Globus pallidus (tissue), 1 donor: ENCODE measurements around the gene NEDD4L.
A peak's percentile ranks its signal among the peaks of the same experiment; 100 is the strongest.
"Not testable (repeated sequence)": the region's sequence is repeated elsewhere in the genome, so short reads cannot be mapped to it uniquely, and the experiment has no call there.

Experiments
- DNase-seq: peaks from one replicate; pipeline ENCODE4 v3.0.0-alpha.2; 2015; ENCODE audit warnings: low spot score

The NEDD4L gene

DNA sequence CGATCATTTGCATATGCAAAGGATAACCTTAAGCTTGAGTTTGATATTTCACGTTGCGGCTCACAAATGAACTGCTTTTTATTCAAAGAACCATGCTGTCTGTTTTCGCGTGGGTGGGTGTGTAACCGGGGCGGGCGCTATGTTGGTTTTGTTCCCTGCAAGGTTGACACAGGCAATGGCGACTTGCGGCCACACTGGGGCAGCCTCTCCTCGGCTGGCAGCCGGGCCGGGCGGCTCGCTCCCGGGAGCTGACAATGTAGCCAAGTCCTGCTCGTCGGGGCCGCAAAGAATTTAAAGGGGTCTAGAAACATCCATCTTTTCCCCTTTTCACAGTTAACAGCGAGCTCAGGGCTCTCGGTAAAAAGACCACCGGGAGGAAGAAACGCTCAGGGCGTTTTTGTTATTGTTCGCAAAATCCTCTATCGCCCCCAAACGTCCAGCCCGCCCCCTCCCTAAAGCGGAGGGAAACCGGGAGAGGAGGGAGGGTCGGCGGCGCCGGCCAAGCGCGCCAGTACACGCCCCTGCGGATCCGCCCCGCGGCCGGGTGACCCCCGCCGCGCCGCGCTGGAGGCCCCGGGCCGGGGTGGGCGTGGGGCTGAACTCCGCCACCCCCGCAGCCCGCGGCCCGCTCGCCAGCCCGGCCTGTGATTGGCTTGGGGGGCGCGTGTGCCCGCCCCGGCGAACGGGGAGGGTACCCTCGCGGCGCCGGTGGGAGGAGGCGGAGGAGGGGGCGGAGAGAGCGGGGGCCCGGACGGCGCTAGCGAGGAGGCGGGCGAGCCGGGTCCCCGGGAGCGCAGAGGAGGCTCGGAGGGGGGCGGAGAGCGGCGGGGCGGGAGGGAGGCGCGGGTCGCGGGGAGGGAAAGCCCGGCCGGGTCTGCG lies at the start of gene NEDD4L:
Gene NEDD4L, plus strand, starts transcription at position 736 of the 879 bp plus-strand sequence. CDS start 435 bp downstream, outside the sequence.
- peak; percentile 81 for DNase-seq

DNA sequence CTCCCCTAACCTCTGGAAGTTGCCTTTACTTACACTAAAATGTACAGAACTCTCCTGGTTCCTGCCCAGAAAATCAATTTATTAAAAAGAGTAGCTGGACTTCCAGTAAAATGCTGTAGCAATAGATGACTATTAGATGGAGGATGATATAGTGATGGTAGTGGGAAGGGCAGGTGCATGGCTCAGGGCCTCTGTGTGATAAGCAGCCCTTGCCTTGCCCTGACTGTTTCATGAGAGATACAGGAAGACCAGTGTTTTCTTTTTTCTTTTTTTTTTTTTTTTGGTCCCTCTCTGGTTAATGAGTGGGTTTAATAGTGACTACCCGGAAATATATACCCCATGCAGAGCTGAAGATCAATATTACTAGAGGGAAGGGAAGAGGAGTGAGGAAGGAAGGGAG lies 48.7 kb upstream of the NEDD4L start:
- DNase-seq: no peak

DNA sequence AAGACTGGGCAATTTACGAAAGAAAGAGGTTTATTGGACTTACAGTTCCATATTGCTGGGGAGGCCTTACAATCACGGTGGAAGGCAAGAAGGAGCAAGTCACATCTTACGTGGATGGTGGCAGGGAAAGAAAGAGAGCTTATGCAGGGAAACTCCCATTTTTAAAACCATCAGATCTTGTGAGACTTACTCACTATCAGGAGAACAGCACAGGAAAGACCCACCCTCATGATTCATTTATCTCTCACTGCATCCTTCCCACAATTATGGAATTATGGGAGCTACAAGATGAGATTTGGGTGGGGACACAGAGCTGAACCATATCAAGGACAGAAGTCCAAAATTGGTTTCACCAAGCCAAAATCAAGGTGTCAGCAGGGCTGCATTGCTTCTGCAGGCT lies 47.1 kb upstream of the NEDD4L start:
- DNase-seq: not testable (repeated sequence)

DNA sequence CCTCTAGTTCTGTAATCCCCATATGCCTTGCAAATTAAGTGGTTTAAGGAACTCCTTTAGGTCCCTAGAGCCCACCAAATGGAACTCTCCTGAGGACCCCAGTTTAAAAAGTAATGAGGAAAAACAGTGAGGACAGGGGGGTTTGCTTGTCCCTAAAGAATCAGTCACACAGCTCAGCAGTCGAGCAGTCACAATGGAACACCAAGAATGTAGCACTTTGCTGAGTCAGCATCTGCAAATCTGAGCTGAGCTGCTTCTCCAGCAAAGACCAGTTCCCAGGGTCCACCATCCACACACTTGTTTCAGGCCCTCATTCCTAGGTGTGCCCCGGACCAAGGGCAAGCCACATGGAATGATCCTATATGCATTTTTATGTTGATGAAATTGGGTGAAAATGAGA lies 46.2 kb upstream of the NEDD4L start:
- DNase-seq: no peak

DNA sequence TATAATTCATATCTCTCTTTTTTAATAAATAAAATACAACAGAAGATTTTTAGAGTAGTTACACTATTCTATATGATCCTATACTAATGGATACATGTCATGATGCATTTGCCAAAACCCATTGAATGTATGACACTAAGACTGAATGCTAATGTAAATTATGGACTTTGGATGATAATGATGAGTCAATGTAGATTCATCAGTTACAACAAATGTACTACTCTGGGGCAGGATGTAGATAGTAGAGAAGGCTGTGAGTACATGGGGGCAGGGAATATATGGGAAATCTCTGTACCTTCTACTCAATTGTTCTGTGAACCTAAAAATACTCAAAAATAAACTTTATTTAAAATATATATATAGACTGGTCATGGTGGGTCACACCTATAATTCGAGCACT lies 45.6 kb upstream of the NEDD4L start:
- no peak for DNase-seq

DNA sequence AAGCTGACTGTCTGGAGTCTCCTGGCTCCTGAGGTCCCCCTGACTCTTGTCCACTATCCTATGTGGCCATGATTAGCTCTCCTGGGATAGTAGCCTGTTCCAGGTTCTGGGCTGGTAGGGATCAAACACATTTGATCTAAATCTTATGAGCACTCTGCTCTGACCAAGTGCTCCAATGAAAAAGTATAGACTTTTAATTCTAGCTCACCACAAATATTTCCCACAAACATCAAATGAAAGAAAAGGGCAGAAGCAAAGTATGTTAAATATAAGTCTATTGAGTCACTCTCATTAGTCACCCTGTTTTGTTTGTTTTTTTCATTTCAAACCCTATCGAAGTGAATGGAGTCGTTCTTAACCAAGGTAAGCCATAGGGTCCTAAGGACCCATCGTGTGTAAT lies 39.7 kb upstream of the NEDD4L start:
- DNase-seq: no peak

DNA sequence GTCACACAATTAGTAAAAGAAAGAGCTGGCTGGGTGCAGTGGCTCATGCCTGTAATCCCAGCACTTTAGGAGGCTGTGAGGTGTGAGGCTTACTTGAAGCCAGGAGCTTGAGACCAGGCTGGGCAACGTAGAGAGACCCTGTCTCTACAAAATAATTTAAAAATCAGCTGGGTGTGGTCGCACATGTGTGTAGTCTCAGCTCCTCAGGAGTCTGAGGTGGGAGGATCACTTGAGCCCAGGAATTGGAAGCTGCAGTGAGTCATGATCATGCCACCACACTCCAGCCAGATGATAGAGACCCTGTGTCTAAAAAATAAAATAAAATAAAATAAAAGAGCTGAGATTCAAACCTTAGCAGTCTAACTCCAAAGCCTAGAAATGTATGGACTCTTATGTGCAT lies 39.0 kb upstream of the NEDD4L start:
- DNase-seq: no peak

DNA sequence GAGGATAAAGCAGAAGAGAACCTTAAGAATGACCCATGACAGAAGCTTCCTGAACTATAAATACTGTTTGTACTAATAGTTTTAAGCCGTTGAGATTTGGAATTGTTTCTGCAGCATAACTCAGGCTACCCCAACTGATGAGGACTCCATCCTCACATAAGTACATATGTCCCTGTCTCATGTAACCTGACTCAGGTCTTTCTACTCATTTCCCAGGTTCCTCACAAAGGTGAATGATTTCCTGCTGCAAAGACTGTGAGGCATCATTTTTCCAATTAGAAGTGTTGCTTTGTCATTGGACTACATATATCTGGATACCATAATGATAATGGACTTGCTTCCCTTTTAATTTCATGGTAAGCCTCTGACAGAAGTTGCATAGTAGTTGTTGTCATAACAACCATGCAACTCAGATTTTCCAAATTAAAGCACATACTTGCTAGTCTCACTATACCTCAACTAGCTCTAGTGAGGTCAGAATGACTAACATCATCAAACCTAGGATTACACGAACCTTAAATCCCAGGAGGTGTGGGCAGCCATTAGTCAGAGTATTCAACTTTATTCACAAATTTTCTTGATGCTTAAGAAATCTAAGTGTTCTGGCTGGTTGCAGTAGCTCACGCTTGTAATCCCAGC lies 38.0 kb upstream of the NEDD4L start:
- DNase-seq: no peak

DNA sequence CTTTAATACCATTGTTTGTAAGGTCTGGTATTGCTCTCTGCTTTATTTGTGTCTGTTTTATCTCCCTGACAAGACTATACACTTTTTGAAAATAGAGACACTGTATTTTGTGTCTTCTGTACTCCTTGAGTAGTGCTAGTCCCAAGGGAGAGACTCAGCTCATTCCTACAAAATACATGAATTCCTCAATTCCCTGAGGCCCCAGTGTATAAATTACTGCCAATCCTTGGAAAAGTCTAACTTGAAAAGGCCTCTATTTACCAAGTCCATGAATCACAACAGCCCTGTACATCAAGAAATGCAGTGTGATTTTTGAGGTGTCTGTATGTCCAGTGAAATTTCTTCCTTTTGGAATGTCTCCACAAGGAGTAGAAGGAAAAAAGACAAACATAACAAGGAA lies 34.9 kb upstream of the NEDD4L start:
- no peak for DNase-seq

DNA sequence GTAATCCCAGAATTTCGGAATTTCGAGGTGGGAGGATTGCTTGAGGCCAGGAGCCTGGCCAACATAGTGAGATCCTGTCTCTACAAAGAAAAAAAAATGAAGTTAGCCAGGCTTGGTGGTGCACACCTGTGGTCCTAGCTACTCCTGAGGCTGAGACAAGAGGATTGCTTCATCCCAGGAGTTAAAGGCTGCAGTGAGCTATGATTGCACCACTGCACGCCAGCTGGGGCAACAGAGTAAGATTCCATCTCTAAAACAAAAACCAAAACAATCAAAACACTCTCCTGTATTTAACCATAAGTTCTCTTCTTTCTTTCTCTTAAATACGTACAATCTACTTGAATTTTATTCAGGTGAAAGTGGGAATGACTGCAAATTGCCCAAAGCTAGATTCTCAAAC lies 33.8 kb upstream of the NEDD4L start:
- DNase-seq: no peak

DNA sequence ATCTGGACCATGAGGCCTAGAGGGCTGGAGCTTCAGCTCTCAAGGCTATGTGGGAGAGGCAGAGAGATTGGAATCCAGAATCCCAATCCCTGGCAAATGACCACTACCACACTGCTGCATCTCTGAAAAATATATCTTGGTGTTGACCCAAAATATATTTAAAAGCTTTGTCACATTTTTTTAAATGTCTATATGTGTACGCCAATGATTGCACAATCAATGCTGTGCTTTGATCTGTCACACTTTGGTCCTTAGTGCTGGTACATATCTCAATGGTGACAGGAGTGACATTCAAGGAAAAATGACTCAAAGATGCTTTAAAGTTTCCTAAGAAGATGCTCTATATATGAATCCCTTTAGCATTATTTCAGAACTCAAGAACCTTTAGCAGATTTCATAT lies 31.7 kb upstream of the NEDD4L start:
- no peak for DNase-seq

DNA sequence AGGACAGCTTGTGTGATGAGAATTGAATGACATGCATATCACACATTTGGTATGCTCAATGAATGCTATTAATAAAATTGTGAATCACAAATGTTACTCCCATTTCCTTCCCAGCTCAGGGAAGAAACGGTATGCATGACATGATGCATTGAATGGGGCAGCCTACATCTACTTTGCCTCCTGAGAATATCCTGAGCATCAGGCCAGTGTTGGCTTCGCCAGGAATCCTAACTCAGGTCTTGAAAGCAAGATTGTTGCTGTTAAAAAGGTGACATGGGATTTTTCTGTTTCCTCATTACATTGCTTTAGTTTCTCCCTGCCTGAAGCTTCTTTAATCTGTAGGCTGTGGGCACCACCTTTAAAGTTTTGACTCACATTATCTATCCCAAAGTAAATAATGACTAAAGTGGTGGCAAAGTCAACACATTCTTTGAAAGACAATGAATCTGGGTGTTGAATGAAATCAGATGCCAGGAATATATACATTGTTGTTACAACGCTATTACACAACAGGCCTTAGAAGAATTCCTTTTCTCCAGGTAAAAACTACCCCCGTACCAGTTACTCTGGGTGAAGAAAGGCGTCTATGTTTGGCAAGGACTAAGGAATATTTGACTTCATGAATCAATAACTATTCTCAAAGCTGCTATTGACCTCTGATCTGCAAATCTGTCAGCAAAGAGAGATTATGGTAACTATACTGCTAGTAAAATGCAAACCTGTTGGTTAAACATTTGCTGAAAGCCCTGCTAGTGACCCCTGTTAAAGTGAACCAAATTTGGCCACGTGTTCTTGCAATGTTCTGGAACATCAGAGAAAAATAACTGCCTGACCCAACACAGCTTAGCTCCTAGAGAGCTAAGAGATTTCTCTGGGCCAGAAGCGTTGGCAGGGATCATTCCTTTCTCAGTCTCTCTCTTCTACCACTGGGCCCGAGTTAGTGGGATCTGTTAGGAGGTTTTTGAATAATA lies 30.5 kb upstream of the NEDD4L start:
- DNase-seq: no peak

DNA sequence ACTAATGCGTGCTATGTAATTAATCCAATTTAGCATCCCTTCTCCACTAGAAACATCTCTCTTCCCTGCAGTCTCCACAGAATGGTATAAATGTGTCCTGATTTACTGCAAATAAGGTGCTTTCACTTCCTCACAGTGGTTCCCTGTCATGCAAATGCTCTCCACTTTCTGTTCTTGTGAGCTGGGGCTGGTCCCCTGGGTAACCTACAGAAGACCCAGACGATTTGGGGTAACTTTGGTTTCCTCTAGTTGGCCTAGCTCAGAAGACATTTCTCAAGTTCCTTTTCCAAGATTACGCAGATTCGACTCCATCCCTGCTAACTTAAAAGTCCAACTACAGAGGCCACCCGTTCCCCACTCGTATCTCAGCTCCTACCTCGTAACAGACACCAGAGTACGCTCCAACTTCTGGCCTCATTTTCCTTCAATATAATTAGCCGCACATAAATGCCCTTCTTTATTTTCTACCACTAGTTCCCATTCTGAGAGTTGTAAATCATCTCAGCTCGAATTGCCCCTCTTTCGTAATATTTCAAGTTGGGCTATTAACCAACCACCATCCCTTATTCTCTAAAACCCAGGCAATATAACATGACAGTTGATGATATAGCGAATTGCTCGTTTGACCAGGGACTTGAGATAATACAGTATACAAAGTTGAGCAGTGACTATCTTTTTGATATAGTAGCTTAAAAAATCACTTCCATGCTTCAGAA lies 28.8 kb upstream of the NEDD4L start:
- peak; percentile 66 for DNase-seq

DNA sequence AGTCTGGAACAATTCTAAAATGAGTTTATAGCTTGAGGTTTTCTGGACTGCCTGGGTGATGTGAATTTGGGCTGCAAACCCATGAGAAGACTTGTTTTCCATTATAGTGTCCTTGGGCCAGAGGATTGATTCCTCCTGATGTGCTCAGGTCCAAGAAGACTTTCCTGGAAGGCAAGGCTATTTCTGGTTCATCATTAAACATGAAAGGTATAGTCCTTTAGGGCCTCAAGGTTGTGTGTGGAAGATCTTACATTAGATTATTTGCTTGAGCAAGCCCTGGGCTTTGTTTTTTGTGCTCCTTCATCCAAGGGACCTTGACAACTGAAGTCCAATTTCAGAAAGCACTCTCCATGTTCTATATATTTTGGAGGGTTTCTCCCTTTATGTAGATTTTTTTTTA lies 26.8 kb upstream of the NEDD4L start:
- DNase-seq: no peak

DNA sequence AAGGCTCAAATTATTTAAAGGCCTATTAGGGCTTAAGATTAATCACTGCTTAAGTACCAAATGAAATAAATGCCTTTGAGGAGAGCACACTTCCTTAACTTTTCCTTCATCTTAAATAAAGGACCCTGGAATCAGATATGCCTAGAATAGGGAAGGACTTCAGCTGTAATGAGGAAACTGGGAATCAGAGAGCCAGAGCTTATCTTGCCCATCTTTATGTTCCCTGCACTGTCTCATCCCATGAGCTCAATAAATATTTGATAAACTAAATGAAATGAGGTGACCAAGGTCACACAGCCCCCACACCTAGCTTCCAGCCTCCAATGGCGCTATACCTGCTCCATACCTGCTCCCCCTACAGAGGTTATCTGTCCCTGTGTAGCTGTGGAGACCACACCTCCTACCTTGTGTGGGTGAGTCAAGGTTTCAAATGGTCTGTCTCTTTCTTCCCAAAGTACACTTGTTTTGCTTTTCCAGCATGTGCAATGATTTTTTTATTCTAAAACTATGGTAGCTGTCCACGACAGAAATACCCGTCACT lies 23.4 kb upstream of the NEDD4L start:
- no peak for DNase-seq

DNA sequence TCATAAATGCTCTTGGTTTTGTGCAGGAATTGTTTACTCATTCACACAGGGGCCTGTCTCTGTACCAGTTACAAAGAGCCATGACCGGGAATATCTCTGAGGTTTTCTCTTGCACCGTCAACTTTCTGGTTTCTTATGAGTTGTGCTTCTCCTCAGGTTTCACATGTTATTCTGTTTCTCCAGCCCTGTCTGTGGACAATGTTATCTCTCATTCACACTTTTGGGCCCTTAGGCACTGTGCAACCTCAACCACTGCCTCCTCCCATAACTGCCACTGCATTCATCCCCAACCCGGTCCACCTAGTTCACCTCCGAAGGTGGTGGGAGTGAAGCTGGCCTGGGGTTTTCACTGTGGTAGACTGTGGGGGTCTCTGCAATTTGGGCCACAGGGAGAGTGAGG lies 22.5 kb upstream of the NEDD4L start:
- no peak for DNase-seq

DNA sequence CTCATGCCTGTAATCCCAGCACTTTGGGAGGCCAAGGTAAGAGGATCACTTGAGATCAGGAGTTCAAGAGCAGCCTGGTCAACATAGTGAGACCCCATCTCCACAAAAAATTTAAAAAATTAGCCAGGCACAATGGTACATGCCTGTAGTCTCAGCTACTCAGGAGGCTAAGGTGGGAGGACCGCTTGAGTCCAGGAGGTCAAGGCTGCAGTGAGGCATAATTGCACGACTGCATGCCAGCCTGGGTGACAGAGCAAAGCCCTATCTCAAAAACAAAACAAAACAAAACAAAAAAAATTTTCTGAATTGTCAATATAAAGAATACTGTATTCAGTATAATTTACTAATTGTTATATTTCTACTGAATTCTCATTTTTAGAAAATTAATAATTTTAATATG lies 20.9 kb upstream of the NEDD4L start:
- no peak for DNase-seq

DNA sequence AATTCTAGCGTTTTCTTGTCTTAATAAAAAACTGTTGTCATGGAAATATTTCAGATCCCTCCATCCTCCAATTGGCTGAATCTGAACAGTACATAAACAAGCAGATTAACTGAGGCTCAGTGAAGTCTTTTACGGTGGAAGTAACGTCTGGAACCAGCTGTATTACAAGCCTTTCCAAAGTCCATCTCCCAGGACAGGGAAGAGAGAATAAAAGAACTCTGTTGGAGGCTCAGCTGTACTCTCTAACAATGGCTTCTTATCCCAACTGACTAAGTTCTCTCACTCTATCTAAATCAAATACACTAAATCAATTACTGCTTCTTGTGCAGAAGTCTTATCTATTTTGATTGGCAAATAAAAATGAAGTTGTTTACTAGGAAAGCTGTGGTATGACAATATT lies 19.9 kb upstream of the NEDD4L start:
- DNase-seq: peak; percentile 20

DNA sequence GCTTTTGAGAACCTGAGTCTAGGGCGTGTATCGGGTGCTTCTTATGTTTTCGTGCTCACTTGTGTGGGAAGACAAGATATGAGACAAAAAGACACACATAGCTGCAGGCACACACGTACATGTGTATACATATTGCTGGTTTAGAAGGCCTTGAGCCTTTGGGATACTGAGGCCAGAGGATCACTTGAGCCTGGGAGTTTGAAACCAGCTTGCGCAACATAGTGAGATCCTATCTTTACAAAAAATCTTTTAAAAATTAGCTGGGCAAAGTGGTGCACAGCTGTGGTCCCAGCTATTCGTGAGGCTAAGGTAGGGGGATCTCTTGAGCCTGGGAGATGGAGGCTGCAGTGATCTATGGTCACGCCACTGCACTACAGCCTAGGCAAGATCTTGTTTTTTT lies 18.8 kb upstream of the NEDD4L start:
- DNase-seq: no peak

DNA sequence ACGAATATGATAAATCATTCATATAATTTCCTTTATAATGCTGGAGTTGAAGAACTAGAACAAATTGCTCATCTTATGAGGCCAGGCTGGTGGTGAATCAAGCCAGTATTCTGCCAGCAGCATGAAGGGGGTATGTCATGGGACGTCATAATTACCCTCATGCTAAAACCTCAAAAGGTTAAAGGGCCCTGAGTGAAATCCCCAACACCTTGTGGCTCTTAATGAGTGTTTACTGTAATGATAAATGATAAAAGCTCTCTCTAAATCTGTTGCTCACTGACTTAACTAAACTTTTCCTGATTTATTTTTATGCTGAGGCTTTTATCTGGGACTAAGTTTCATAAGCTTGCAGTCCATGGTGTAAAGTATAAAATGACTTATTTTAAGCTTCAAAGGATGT lies 18.3 kb upstream of the NEDD4L start:
- DNase-seq: no peak

DNA sequence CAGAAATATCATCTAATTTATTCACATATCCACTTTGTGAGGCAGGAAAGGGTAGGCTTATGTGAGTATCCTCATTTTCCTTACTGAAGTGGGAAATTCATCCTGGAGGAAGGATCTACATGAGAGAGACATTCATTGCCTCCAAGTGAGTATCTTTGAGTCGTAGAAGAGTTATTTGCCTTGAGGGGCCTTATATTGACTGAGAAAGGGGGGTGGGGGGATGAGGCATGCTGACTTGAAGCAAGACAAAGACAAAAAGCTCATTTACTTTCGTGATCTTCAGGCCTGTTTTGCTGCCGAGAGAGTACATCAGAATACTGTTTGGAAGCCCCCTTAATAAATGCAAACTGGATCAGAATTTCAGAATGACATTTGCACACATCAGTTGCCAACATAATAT lies 17.6 kb upstream of the NEDD4L start:
- no peak for DNase-seq

DNA sequence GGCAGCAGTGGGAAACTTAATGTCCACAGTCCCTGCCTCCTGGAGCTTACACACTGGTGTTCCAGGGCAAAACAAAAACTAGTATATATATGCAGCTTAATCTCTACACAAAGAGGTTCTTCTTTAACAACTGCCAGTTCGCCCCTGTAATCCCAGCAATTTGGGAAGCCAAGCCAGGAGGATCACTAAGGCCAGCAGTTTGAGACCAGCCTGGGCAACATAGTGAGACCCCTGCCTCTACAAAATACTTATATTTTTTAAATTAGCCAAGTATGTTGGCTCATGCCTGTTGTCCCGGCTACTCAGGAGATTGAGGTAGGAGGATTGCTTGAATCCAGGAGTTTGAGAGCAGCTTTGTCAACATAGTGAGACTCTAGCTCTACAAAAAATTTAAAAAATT lies 17.2 kb upstream of the NEDD4L start:
- no peak for DNase-seq
